Tibial nerve (tissue), 4 donors: ENCODE measurements around the gene RNF217.

Experiments used
- EP300 ChIP-seq, 2 donors: sonication (generic); formaldehyde crosslinking; IDR thresholded peaks; one replicate each; pipeline ENCODE4 v1.6.1; 2017; ENCODE audit warnings: antibody characterized with exemption in 2 of 2, mild to moderate bottlenecking in 1 of 2
- POLR2A ChIP-seq, 2 donors: fragments of 450-650 bp; IDR thresholded peaks; one replicate each; pipeline ENCODE4 v1.6.1; 2017; ENCODE audit warnings: antibody characterized with exemption in 2 of 2, mild to moderate bottlenecking in 2 of 2, moderate library complexity in 2 of 2
- TF ChIP-seq, protein P1 (sequence below), 5 experiments: fragments of 200-600 bp in 3 of 5; fragments of 450-650 bp in 2 of 5; sonication (generic) in 3 of 5; IDR thresholded peaks; one replicate each; pipeline ENCODE4 v1.5.1; 2016 to 2019; ENCODE audit warnings: antibody characterized with exemption in 5 of 5, mild to moderate bottlenecking in 3 of 5, moderate library complexity in 2 of 5

DNA sequence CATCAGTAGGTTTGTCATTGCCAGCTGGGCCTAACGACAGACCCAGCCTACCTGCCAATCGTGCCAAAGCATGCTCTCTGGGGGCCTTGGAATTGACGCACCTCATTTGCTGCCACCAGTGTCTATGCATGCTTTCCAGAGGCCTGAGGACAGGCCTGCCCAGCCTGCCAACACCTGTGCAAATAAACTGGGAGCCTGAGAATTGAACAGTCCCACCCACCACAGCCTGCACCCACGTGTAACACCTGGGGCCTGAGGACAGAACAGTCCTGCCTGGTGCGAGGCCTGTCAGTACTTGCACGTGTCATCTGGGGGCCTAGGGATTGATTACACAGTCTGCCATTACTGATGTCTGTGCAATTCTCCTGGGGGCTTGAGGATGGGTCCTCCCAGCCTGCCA lies 6.2 kb upstream of the RNF217 start:
- TF ChIP-seq POLR2A (IDR thresholded peaks at IDR 0.05): no peak
- TF ChIP-seq, protein P1, sequence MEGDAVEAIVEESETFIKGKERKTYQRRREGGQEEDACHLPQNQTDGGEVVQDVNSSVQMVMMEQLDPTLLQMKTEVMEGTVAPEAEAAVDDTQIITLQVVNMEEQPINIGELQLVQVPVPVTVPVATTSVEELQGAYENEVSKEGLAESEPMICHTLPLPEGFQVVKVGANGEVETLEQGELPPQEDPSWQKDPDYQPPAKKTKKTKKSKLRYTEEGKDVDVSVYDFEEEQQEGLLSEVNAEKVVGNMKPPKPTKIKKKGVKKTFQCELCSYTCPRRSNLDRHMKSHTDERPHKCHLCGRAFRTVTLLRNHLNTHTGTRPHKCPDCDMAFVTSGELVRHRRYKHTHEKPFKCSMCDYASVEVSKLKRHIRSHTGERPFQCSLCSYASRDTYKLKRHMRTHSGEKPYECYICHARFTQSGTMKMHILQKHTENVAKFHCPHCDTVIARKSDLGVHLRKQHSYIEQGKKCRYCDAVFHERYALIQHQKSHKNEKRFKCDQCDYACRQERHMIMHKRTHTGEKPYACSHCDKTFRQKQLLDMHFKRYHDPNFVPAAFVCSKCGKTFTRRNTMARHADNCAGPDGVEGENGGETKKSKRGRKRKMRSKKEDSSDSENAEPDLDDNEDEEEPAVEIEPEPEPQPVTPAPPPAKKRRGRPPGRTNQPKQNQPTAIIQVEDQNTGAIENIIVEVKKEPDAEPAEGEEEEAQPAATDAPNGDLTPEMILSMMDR (IDR thresholded peaks at IDR 0.05): no peak
- TF ChIP-seq EP300 (IDR thresholded peaks at IDR 0.05): no peak
